Activated CD4-positive, alpha-beta T cell treated with anti-CD3 and anti-CD28 coated beads for 1 hour (primary cell): ENCODE data around the gene PDCD1LG2.

Experiments
- DNase-seq: peaks from one replicate; pipeline ENCODE4 v3.0.0-alpha.2; 2020

The PDCD1LG2 gene

GRCh38 chr9:5532790-5533189 lies 22.5 kb downstream of the PDCD1LG2 start:
- no peak for DNase-seq

- no peak for DNase-seq
Measured at GRCh38 chr9:5536684-5537083, 26.4 kb downstream of the PDCD1LG2 start.

- no peak for DNase-seq
Measured at GRCh38 chr9:5543875-5544702, 33.8 kb downstream of the PDCD1LG2 start.

DNA sequence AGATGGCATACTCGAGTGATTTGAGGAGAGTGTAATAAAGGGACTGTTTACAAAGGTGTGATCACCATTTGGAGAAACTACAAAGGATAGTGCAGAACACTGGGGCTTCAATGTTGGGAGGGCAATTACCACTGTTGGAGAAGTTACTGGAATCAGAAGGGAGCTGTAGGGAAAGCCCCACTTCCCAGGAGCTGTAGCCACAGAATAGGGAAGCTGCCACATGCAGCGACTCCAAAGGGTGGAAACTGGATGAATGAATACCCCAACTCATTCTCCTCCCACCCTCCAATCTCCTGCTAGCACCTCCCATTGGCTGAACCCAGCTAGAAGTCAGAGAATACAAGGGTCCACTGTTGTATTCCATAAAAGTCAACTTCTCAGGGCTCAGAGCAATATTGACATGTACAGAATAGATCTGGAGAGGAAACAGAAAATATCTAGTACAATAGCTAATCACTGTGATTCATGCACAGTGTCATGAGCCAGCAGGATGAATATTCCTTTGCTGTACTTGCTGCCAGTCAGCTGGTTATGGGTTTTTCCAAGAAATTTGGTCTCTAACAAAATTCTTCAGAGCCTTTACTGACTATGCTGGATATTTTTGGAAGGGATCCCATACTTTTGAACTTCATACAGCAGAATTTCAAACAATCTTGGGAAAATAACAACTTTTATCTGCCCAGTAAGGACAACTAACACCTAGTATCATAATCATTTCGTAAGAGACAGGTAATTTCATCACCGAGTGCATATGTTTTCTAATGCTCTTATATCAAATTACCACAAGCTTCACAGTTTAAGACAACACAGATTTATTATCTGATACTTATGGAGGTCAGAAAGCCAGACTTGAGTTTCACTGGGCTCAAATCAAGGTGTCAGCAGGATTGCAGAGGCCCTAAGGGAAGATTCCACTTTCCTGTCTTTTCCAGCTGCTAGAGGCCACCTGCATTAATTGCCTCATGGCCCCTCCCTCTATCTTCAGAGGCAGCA lies 39.6 kb downstream of the PDCD1LG2 start:
- no peak for DNase-seq

- no peak for DNase-seq
Measured at GRCh38 chr9:5551368-5552150, 41.2 kb downstream of the PDCD1LG2 start.

DNA sequence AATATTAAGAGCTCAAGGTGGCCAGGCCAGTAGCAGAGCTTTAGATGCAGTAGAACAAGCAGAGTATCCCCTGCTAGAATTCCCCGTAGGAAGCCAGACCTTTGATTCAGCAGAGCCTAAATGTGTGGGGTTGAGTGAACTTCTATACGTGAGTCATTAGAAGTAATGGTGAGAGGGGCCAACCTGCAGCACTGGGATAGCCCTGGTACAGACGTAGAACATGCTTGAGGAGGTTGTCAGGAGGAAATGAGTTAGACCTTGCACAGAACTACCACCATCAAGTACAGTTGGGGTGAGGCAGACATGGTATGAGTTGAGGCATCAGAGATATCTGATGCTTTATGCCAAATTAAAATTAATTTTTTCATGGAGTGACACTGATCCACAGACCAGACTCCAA lies 42.0 kb downstream of the PDCD1LG2 start:
- DNase-seq, result no peak

- no peak for DNase-seq
Measured at GRCh38 chr9:5553211-5553610, 42.9 kb downstream of the PDCD1LG2 start.

GRCh38 chr9:5554254-5554653 lies 43.9 kb downstream of the PDCD1LG2 start:
- DNase-seq, result no peak

- DNase-seq, result no peak
Measured at GRCh38 chr9:5556101-5556705, 45.9 kb downstream of the PDCD1LG2 start.

GRCh38 chr9:5557606-5558587 lies 47.6 kb downstream of the PDCD1LG2 start:
- peak; percentile 19 for DNase-seq

DNA sequence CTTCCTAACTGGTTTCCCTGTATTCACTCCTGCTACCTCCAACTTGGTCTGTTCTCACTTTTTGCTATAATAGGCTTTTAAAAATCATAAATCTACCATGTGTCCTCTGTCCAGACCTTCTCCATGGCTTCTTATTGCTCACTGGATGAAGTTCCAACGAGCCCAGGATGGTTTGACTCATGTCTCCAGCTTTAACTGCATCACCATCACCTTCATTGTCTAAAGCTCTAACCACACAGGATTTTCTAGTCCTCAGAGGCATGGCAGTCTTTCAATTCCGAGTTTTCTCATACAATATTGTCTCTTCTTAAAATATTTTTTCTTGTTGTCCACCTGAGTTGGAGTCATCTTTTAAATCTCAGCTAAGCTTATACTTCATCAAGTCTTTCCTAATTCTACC lies 49.3 kb downstream of the PDCD1LG2 start:
- DNase-seq, result no peak

DNA sequence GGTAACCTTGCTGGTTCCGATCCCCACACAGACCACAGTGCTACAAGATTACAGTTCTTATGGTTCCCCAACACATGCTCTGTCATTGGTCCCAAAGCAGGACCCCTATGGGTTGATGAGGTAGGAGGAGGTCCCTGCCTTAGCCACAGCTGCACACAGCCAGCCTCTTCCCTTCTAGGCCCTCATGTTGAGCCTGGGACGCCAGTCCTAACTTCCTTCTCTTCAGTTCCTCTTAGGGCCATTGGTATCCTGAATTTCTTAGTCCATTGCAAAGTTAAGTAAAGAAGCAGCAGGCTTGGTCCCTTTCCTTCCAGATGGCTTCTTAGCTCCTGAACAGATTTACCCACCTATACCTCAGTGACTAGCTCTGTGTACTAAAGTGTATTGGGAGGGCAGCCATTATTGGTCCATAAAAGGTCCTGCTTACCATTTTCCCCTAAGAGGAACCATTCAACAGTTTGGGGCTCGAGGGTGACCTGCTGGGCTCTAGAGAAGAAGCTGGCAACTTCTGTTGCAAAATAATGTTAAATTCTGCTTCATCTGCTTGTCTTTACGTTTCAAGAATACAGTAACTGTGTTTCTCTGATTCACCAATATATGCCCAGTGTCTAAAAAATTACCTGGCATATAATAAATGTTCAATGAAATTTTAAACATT lies 50.2 kb downstream of the PDCD1LG2 start:
- DNase-seq, result no peak

- no peak for DNase-seq
Measured at GRCh38 chr9:5561828-5562488, 51.6 kb downstream of the PDCD1LG2 start.

- no peak for DNase-seq
Measured at GRCh38 chr9:5562806-5563416, 52.6 kb downstream of the PDCD1LG2 start.

DNA sequence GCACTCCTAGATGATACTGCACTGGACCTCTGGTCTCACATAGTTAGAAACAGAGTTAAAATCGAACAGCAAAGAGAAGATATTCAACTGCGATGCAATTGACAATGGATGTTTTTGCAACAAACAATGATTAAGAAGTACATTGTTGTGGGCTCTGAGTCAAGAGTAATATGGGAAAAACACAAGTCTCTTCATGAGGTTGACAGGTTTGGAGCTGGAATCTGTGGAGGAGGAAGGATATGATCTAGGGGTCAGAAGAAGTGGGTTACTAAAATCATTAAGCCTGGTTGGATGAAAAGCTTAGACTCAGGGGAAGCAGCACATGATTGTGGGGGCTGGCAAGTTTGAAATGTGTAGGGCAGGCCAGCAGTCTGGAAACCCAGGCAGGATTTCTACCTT lies 53.1 kb downstream of the PDCD1LG2 start:
- DNase-seq, result no peak

- no peak for DNase-seq
Measured at GRCh38 chr9:5563886-5564285, 53.6 kb downstream of the PDCD1LG2 start.

GRCh38 chr9:5566054-5566618 lies 55.8 kb downstream of the PDCD1LG2 start:
- DNase-seq, result no peak

DNA sequence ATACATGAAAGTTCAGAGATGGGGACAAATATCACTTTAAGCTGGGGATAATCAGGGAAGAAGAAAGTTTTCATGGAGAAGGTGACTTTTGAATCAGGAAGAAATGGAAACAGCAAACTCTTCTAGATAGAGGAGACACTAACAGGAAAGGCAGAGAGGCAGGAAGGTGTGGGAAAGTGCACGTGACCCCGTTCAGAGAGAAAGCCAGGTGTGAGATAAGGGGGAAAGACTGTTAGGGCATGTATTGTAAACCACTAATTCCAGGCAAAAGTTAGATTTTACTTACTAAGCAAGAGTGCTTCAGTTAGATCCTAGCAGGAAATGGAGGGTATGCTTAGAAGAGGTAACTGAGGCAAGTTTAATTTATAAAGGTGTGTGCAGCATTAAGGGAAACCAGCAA lies 58.5 kb downstream of the PDCD1LG2 start:
- no peak for DNase-seq

GRCh38 chr9:5569409-5569808 lies 59.1 kb downstream of the PDCD1LG2 start:
- no peak for DNase-seq
